ENCODE results near the gene KEL.

The KEL gene, protein sequence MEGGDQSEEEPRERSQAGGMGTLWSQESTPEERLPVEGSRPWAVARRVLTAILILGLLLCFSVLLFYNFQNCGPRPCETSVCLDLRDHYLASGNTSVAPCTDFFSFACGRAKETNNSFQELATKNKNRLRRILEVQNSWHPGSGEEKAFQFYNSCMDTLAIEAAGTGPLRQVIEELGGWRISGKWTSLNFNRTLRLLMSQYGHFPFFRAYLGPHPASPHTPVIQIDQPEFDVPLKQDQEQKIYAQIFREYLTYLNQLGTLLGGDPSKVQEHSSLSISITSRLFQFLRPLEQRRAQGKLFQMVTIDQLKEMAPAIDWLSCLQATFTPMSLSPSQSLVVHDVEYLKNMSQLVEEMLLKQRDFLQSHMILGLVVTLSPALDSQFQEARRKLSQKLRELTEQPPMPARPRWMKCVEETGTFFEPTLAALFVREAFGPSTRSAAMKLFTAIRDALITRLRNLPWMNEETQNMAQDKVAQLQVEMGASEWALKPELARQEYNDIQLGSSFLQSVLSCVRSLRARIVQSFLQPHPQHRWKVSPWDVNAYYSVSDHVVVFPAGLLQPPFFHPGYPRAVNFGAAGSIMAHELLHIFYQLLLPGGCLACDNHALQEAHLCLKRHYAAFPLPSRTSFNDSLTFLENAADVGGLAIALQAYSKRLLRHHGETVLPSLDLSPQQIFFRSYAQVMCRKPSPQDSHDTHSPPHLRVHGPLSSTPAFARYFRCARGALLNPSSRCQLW

DNA sequence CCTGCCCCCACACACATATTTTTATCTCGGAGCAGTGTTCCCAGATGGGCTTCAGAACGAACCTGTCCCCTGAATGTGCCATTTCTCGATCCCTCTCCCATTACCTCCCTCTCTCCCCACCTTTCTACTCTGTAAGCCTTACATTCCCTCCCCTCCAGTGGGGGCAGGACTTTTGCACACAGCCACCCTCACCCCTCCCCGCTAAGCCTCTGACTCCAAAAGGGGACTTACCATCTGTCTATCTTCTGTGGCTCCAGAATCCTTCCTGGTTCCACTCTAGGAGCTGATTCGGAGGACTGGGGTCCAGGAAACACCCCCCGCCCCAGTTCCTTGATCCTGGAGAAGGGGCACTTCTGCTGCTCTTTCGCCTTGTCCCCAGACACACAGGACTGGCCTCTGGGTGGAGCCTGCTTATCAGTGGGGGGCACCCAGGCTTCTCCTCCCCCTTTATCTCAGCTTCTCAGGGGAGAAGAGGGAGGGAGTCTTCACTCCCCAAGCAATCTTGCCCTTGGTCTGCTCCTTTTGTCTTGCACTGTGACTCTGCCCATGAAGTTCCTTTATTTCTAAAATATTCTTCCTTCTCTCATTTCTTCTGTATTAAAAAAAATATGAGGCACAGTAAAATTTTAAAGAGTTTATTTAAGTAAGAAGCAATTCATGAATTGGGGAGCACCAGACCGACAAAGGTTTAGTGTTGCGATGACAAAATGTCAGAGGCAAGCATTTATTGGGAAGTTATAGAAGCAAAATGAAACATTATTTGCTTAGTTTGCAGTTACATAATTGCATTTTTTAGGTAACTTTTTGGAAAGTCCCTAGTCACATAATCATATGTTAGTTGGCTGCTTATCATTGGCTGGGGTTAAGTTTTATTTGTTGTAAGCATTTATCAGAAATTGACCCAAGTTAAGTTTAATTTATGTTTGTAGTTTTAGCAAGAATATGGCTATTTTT, at the start of gene KEL:
KEL (minus strand) TSS at position 391 of the 954 bp plus-strand sequence; CDS start at position 234, 157 bp downstream.
- Histone ChIP-seq H3K4me2 (peak within 1 kb of the TSS; percentile 36), H3K36me3 (no peaks in the 10 kb centered on the region), H3K9ac (no peak within 1 kb of the TSS), H3K27ac (peak within 1 kb of the TSS; percentile 14; the same call in 1 of the 2 replicates), H3K4me3 (no peak within 1 kb of the TSS), H4K20me1 (no peaks in the 10 kb centered on the region), H3K9me3 (peaks cover 12% of the 10 kb centered on the region), H3K4me1 (peaks cover 11% of the 10 kb centered on the region), H3K27me3 (no peaks in the 10 kb centered on the region)
- no peak for TF ChIP-seq Cebpa-rat (IDR thresholded peaks at IDR 0.05)

- H4K20me1 ChIP-seq, result no peaks in the 10 kb centered on the region
- peaks cover 27% of the 10 kb centered on the region for H3K4me1 ChIP-seq
- no peak overlapping the region for H3K4me3 ChIP-seq
- no peak for TF ChIP-seq Cebpa-rat (IDR thresholded peaks at IDR 0.05)
- no peaks in the 10 kb centered on the region for H3K27me3 ChIP-seq
- H3K27ac ChIP-seq, result no peak overlapping the region
- H3K36me3 ChIP-seq, result no peaks in the 10 kb centered on the region
- no peak overlapping the region for H3K9ac ChIP-seq
- no peaks in the 10 kb centered on the region for H3K9me3 ChIP-seq
- no peak overlapping the region for H3K4me2 ChIP-seq
Observed at GRCh38 chr7:143008007-143008901, 46.1 kb upstream of the KEL start.

DNA sequence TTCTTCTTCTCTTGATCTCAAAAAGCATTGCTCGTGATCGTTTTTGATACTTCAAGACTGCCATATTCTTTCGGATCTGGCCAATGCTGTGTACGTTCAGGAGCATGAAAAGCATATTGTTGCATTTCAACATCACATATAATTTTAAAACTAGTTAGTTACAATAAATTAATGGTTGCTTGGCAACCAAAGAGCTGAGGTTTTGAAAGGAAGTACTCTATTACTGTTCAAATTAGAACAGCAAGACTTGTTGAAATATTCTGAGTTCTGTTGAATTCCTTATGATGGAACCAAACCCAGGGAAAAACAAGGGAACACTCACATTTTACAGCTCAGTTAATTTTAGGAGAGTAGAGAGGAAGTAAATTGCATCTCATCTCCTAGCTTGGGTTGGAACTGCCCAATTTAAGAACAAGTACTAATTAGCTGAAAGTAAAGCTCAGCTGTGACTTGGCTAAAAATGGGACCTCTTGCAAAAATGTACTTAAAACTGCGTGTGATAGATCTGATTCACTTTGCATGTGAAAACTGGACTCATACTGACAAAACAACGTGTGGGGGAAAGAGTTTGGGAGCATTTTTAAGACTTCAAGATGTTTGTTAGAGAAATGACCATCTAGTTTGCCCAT, 43.6 kb upstream of the KEL start:
- Histone ChIP-seq H3K4me1 (peaks cover 32% of the 10 kb centered on the region), H3K27ac (no peak overlapping the region), H3K36me3 (no peaks in the 10 kb centered on the region), H3K4me3 (no peak overlapping the region), H3K4me2 (0 out of 2 replicates have a peak overlapping the region, but pooled peaks have one; percentile 0), H3K27me3 (no peaks in the 10 kb centered on the region), H3K9me3 (no peaks in the 10 kb centered on the region), H3K9ac (no peak overlapping the region), H4K20me1 (no peaks in the 10 kb centered on the region)
- TF ChIP-seq Cebpa-rat (IDR thresholded peaks at IDR 0.05), result no peak

DNA sequence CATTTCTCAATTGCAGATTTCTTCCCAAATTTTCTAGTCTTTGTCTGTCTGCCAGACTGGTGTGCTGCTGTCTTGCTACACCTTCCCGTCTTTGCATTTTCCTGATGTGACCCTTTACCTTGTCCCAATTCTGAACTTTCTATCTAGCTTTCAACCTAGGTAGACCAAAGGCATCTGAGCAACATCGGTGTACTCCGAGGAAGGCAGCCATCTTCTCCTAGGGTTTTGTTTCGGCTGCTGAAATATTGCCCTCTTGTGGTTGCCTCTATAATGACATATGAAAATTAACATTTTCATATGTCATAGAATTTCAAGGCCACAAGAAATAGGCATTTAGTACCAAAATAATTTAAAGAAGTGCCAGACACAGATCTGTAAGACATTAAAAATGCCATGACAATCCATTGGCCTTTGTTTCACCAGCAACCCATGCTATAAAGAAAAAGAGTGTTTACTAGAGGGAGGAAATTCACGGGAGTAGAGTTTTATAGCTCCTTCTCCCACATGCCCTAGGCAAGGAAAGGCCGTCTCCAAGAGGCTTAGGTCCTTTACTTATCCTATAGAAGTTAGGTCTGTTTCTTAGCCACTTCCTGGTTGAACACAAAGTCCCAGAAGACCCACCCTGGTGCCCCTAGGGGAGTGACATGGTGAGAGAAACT, 41.4 kb upstream of the KEL start:
- Histone ChIP-seq H3K4me1 (peaks cover 32% of the 10 kb centered on the region), H3K9me3 (no peaks in the 10 kb centered on the region), H3K27me3 (no peaks in the 10 kb centered on the region), H3K4me3 (no peak overlapping the region), H3K9ac (peak overlapping the region; percentile 34; the same call in 1 of the 2 replicates), H4K20me1 (no peaks in the 10 kb centered on the region), H3K4me2 (peak overlapping the region; percentile 76), H3K27ac (peak overlapping the region; percentile 64), H3K36me3 (no peaks in the 10 kb centered on the region)
- no peak for TF ChIP-seq Cebpa-rat (IDR thresholded peaks at IDR 0.05)

DNA sequence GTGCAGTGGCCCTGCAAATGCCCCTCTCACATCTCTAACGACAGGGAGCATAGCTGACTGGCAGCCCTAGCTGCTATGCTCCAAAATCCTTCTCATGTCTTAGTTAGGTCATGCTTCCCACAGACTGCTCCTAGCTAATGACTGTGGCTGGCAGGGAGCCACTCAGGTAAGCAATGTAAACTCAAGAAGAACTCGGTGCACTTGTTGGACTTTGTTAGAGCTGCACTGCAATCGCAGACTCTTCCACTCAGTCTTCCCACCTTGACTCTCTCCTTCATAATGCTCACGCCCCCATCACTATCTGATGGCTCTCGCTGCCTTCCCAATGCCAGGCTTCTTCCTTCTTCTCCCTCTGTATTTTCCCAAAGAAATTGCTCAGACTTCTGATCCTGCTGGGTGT, 40.7 kb upstream of the KEL start:
- Histone ChIP-seq H3K9ac (no peak overlapping the region), H3K4me3 (no peak overlapping the region), H4K20me1 (no peaks in the 10 kb centered on the region), H3K9me3 (no peaks in the 10 kb centered on the region), H3K4me2 (0 out of 2 replicates have a peak overlapping the region, but pooled peaks have one; percentile 76), H3K36me3 (no peaks in the 10 kb centered on the region), H3K27me3 (no peaks in the 10 kb centered on the region), H3K27ac (no peak overlapping the region), H3K4me1 (peaks cover 32% of the 10 kb centered on the region)
- no peak for TF ChIP-seq Cebpa-rat (IDR thresholded peaks at IDR 0.05)

GRCh38 chr7:143002106-143002505, 39.9 kb upstream of the KEL start:
- H3K4me2 ChIP-seq, result no peak overlapping the region
- no peaks in the 10 kb centered on the region for H3K27me3 ChIP-seq
- H3K9me3 ChIP-seq, result no peaks in the 10 kb centered on the region
- no peaks in the 10 kb centered on the region for H3K36me3 ChIP-seq
- no peak overlapping the region for H3K4me3 ChIP-seq
- no peak overlapping the region for H3K9ac ChIP-seq
- no peak overlapping the region for H3K27ac ChIP-seq
- no peak for TF ChIP-seq Cebpa-rat (IDR thresholded peaks at IDR 0.05)
- peaks cover 32% of the 10 kb centered on the region for H3K4me1 ChIP-seq
- no peaks in the 10 kb centered on the region for H4K20me1 ChIP-seq

- no peak for TF ChIP-seq Cebpa-rat (IDR thresholded peaks at IDR 0.05)
- H3K4me3 ChIP-seq, result no peak overlapping the region
- H3K4me1 ChIP-seq, result peaks cover 27% of the 10 kb centered on the region
- H3K27ac ChIP-seq, result no peak overlapping the region
- H3K36me3 ChIP-seq, result no peaks in the 10 kb centered on the region
- H3K9me3 ChIP-seq, result no peaks in the 10 kb centered on the region
- H3K9ac ChIP-seq, result no peak overlapping the region
- H4K20me1 ChIP-seq, result no peaks in the 10 kb centered on the region
- H3K4me2 ChIP-seq, result no peak overlapping the region
- H3K27me3 ChIP-seq, result no peaks in the 10 kb centered on the region
Observed at GRCh38 chr7:143000648-143001047, 38.5 kb upstream of the KEL start.

DNA sequence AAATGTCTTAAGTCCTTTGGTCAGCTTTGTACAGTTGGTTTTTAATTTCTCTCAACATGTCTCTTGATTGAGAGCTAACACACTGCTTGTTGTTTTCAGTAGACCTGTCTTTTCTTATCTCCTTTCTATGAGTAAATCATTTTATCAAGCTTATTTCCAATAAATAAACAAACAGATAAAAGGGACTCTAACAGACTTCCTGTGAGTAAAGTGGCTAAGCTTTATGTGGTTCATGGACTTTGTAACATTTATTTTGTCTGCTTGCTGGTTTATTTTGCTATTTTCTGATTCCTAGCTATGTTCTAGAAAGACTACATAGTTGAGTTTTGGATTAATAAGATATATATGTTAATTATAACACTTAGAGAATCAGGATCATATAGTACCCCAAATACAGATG, 37.6 kb upstream of the KEL start:
- Histone ChIP-seq H3K27me3 (no peaks in the 10 kb centered on the region), H3K9ac (no peak overlapping the region), H3K9me3 (no peaks in the 10 kb centered on the region), H3K36me3 (no peaks in the 10 kb centered on the region), H3K4me1 (peaks cover 20% of the 10 kb centered on the region), H3K27ac (no peak overlapping the region), H4K20me1 (no peaks in the 10 kb centered on the region), H3K4me3 (no peak overlapping the region), H3K4me2 (no peak overlapping the region)
- TF ChIP-seq Cebpa-rat (IDR thresholded peaks at IDR 0.05), result no peak
